Endothelial cell of umbilical vein (primary cell): Measurements from ENCODE around the gene ATP6V1F.

ENCODE experiments used
- EZH2 ChIP-seq: IDR thresholded peaks from 2 replicates; pipeline ENCODE4 v1.6.1; 2012; ENCODE audit warnings: borderline replicate concordance, low read depth, mild to moderate bottlenecking, moderate library complexity, low read length, inconsistent platforms; ENCODE audit not compliant: severe bottlenecking
- FOS ChIP-seq: IDR thresholded peaks from 2 replicates; pipeline ENCODE4 v1.6.1; 2011; ENCODE audit warnings: mild to moderate bottlenecking, low read length, moderate library complexity, borderline replicate concordance; ENCODE audit not compliant: insufficient read depth
- JUN ChIP-seq: IDR thresholded peaks from 2 replicates; pipeline ENCODE4 v1.6.1; 2011; ENCODE audit warnings: borderline replicate concordance, low read depth; ENCODE audit not compliant: insufficient read length, insufficient read depth
- MYC ChIP-seq: IDR thresholded peaks from one replicate; pipeline ENCODE4 v1.6.1; 2011; ENCODE audit warnings: mild to moderate bottlenecking, low read depth, low read length
- POLR2A ChIP-seq: IDR thresholded peaks from 2 replicates; pipeline ENCODE4 v1.6.1; 2012; ENCODE audit warnings: low read depth, mild to moderate bottlenecking, control low read depth, low read length
- POLR2AphosphoS5 ChIP-seq: IDR thresholded peaks from 2 replicates; pipeline ENCODE4 v1.6.1; 2012; ENCODE audit warnings: low read depth, mild to moderate bottlenecking, control low read depth, low read length, moderate library complexity; ENCODE audit not compliant: insufficient read depth
- TF ChIP-seq, protein P1 (sequence below), 2 donors: IDR thresholded peaks; 1 replicate in 1 of 2; 2 replicates in 1 of 2; pipeline ENCODE4 v1.5.1; 2011; ENCODE audit warnings: low read length in 2 of 2, mild to moderate bottlenecking in 2 of 2, moderate library complexity in 2 of 2, control low read depth in 1 of 2, inconsistent platforms in 1 of 2, low read depth in 1 of 2; ENCODE audit not compliant: insufficient read depth in 1 of 2; ENCODE audit errors: extremely low read depth in 1 of 2
- TF ChIP-seq, protein P2 (sequence below): IDR thresholded peaks from 2 replicates; pipeline ENCODE4 v1.6.1; 2011; ENCODE audit not compliant: insufficient read depth, insufficient read length

DNA sequence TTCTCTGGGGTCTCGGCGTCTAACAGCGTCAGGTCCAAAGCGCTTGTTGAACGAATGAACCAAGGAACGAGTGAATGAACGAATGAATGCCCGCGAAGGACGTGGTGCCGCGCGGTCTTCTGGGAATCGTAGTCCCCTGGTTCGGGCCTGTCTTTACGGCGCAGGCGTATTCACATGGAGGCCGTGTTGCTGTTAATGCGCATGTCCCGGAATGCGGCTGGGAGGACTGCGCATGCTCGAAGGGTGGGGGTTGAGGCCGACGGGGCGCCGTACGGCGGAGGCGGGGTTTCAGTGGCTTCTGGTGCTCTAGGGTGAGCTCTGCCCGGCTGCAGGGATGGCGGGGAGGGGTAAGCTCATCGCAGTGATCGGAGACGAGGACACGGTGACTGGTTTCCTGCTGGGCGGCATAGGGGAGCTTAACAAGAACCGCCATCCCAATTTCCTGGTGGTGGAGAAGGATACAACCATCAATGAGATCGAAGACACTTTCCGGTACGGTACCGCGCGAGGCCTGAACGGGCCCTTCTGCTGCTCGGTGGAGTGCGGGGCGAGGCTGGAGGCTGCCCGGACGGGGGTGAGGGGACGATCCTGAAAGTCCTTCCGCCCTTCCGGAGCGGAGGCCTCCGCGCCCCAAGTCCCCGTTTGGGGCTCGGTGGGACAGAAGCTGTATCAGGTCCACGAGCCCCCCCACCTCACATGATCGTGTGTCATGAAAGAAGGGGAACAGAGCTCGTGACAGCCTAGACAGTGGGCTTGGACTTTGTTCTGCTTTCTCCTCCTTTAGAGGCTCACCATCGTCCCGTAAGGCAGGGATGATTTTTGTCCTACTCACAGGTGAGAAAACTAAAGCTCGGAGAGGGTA lies at the start of gene ATP6V1F:
- TF ChIP-seq JUN (no peak), FOS (no peak), POLR2A (peak; percentile 91), EZH2 (no peak), POLR2AphosphoS5 (peak; percentile 68), MYC (no peak)
- TF ChIP-seq, protein P1, sequence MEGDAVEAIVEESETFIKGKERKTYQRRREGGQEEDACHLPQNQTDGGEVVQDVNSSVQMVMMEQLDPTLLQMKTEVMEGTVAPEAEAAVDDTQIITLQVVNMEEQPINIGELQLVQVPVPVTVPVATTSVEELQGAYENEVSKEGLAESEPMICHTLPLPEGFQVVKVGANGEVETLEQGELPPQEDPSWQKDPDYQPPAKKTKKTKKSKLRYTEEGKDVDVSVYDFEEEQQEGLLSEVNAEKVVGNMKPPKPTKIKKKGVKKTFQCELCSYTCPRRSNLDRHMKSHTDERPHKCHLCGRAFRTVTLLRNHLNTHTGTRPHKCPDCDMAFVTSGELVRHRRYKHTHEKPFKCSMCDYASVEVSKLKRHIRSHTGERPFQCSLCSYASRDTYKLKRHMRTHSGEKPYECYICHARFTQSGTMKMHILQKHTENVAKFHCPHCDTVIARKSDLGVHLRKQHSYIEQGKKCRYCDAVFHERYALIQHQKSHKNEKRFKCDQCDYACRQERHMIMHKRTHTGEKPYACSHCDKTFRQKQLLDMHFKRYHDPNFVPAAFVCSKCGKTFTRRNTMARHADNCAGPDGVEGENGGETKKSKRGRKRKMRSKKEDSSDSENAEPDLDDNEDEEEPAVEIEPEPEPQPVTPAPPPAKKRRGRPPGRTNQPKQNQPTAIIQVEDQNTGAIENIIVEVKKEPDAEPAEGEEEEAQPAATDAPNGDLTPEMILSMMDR (IDR thresholded peaks at IDR 0.05; ENCODE audit: extremely low read depth in 1 of 2, insufficient read depth in 1 of 2, low read depth in 1 of 2, low read length in 2 of 2): no peak
- TF ChIP-seq, protein P2, sequence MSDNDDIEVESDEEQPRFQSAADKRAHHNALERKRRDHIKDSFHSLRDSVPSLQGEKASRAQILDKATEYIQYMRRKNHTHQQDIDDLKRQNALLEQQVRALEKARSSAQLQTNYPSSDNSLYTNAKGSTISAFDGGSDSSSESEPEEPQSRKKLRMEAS: no peak
